Measurements from ENCODE around the gene ATP5PD.

- TF ChIP-seq POLR2AphosphoS5 (IDR thresholded peaks at IDR 0.05) = peak; percentile 78 to 98 (median 89)
- TF ChIP-seq CTCF (IDR thresholded peaks at IDR 0.05) = no peak
- TF ChIP-seq POLR2A (IDR thresholded peaks at IDR 0.05) = no peak
Measured at GRCh38 chr17:75033346-75034235, 13.2 kb downstream of the ATP5PD start.

All from breast epithelium (tissue), 3 donors.